GM12873 (cell line): Measurements from ENCODE around the gene UCKL1.

ENCODE experiments used
- CTCF ChIP-seq: IDR thresholded peaks from 2 replicates; pipeline ENCODE4 v1.5.1; 2012; ENCODE audit warnings: low read depth, mild to moderate bottlenecking, moderate library complexity, low read length, control low read depth; ENCODE audit not compliant: insufficient read depth; ENCODE audit errors: missing control alignments

Gene UCKL1

GRCh38 chr20:63955827-63956663, at the start of gene UCKL1:
UCKL1 (minus strand) TSS chr20:63956416; CDS start chr20:63956372, 44 bp downstream.
- no peak for TF ChIP-seq CTCF

GRCh38 chr20:64005394-64005793, 49.2 kb upstream of the UCKL1 start:
- TF ChIP-seq CTCF = no peak

DNA sequence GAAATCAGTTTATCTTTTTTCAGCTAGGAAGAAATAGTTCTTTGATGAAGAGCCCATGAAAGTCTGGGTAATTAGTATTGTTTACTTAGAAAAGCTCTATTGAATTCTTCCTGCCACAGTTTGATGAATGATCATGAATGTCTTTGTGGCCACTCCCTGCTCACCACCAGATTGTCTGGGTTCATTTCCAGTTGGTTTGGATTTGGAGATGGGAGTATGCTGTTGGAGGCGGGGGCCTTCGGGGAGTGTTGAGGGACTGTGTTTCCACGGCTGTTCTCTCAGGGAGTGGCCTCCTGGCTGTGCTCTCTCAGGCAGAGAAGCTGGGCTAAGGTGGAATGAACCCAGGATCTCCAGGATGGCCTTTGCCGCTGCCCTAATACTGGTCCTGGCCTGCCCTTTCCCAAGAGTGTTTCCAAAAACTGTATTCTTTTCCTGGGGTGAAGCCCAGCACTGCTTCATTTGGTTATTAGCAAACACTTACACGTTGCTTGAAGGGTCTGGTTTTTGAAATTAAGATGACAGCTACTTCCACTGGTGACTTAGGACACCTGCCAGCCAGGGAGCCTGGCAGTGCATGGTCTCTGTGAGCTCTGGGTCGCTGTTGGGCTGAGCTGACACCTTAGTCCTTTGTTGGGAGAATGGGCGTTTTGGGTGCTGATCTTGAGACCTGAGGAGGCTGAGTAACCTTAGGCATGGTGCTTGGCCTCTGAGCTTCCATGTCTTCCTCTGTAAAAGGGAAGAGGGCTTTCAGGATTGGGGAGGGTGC, 47.9 kb upstream of the UCKL1 start:
- no peak for TF ChIP-seq CTCF

DNA sequence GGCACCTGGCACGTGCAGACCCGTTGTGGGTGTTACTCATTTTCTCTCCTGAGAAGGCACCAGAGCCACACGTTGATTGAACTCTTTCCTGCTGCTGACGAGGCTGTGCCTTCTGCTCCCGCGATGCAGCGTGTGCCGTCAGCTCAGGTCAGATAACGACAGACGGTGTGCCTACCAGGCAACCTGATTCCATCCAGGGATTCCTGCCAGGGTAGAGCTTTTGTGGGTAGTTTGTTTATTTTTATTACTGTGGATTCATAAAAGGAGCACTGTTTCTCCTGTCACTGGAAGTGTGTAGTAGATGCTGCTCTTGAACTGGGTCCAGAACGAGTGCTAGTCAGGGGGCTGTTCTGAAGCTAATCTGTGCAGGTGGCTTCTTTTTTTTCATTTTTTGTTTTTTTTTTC, 45.4 kb upstream of the UCKL1 start:
- TF ChIP-seq CTCF = no peak

DNA sequence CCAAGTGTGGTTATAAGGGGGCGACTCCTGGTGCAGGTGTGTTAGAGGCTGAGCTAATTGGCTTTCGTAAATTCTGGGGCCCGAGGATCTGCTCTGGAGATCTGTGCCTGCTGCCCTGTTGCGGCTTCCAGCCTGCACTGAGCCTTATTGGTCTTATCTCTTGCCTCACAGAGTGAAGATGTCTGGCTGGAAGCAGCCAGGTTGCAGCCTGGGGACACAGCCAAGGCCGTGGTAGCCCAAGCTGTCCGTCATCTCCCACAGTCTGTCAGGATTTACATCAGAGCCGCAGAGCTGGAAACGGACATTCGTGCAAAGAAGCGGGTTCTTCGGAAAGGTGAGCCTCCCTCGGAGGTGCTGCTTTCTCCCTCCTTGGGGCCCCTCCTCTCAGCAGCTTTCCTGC, 44.7 kb upstream of the UCKL1 start:
- TF ChIP-seq CTCF = no peak

GRCh38 chr20:63982937-63983336, 26.7 kb upstream of the UCKL1 start:
- TF ChIP-seq CTCF = no peak
